ENCODE data around the gene DUSP10. TPM values are rescaled to one million over a fixed set of nuclear protein-coding genes. Genes with fewer than 3 reads are reported as not detected.

DUSP10 gene
- polyA plus RNA-seq, 1 donor from 2014 or later: 2.0 TPM

GRCh38 chr1:221772117-221772516 lies 30.2 kb upstream of the DUSP10 start:
- H2AFZ ChIP-seq (ENCODE audit: low read depth, low read length): no peak overlapping the region

GRCh38 chr1:221768444-221769066 lies 26.7 kb upstream of the DUSP10 start:
- Histone ChIP-seq H3K4me2 (ENCODE audit: low read length) (no peak overlapping the region), H3K9me2 (ENCODE audit: insufficient read depth, low read length) (no peaks in the 10 kb centered on the region)
- TF ChIP-seq MXI1 (conservative IDR thresholded peaks at IDR 0.05; ENCODE audit: poor library complexity, severe bottlenecking) (no peak), EZH2 (IDR thresholded peaks at IDR 0.05; ENCODE audit: borderline replicate concordance, insufficient read depth, low read length, poor library complexity, severe bottlenecking) (no peak), CTCF (IDR thresholded peaks at IDR 0.05; ENCODE audit: poor library complexity, severe bottlenecking) (no peak), EP300 (conservative IDR thresholded peaks at IDR 0.05; ENCODE audit: poor library complexity, severe bottlenecking) (no peak), REST (IDR thresholded peaks at IDR 0.05; ENCODE audit: borderline replicate concordance) (no peak)

More at GRCh38 chr1:221772117-221772516, 30.2 kb upstream of the DUSP10 start:
- H3K27ac ChIP-seq (ENCODE audit: low read length): no peak overlapping the region
- H3K79me2 ChIP-seq (replicated peaks; ENCODE audit: insufficient read depth, low read length): no peaks in the 10 kb centered on the region
- H3K27me3 ChIP-seq (ENCODE audit: insufficient read depth, low read depth, low read length): no peaks in the 10 kb centered on the region
- no peaks in the 10 kb centered on the region for H3K9me2 ChIP-seq (ENCODE audit: insufficient read depth, low read length)
- H3K36me3 ChIP-seq (ENCODE audit: insufficient read depth, low read length): no peaks in the 10 kb centered on the region
- no peak overlapping the region for H3K4me3 ChIP-seq (ENCODE audit: low read length)
- no peak overlapping the region for H3K9ac ChIP-seq (ENCODE audit: low read length)
- TF ChIP-seq RAD21 (conservative IDR thresholded peaks at IDR 0.05) (no peak), TAF1 (IDR thresholded peaks at IDR 0.05; ENCODE audit: low read depth) (no peak), EZH2 (IDR thresholded peaks at IDR 0.05; ENCODE audit: borderline replicate concordance, insufficient read depth, low read length, poor library complexity, severe bottlenecking) (no peak), REST (IDR thresholded peaks at IDR 0.05; ENCODE audit: borderline replicate concordance) (no peak), MXI1 (conservative IDR thresholded peaks at IDR 0.05; ENCODE audit: poor library complexity, severe bottlenecking) (no peak), EP300 (conservative IDR thresholded peaks at IDR 0.05; ENCODE audit: poor library complexity, severe bottlenecking) (no peak), POLR2AphosphoS5 (IDR thresholded peaks at IDR 0.05) (no peak), CTCF (IDR thresholded peaks at IDR 0.05; ENCODE audit: poor library complexity, severe bottlenecking) (no peak), SMC3 (conservative IDR thresholded peaks at IDR 0.05; ENCODE audit: poor library complexity) (no peak)
- H4K20me1 ChIP-seq (ENCODE audit: insufficient read depth): no peaks in the 10 kb centered on the region
- no peaks in the 10 kb centered on the region for H3K9me3 ChIP-seq (ENCODE audit: low read length)
- no peaks in the 10 kb centered on the region for H3F3A ChIP-seq (ENCODE audit: insufficient read depth, low read length, poor library complexity, severe bottlenecking)
- no peak overlapping the region for H3K4me2 ChIP-seq (ENCODE audit: low read length)

More at GRCh38 chr1:221768444-221769066, 26.7 kb upstream of the DUSP10 start:
- Histone ChIP-seq H4K20me1 (ENCODE audit: insufficient read depth) (no peaks in the 10 kb centered on the region), H3K4me3 (ENCODE audit: low read length) (no peak overlapping the region), H2AFZ (ENCODE audit: low read depth, low read length) (no peak overlapping the region), H3K9me3 (ENCODE audit: low read length) (no peaks in the 10 kb centered on the region), H3K36me3 (ENCODE audit: insufficient read depth, low read length) (no peaks in the 10 kb centered on the region), H3K79me2 (replicated peaks; ENCODE audit: insufficient read depth, low read length) (no peaks in the 10 kb centered on the region), H3F3A (ENCODE audit: insufficient read depth, low read length, poor library complexity, severe bottlenecking) (no peaks in the 10 kb centered on the region), H3K27ac (ENCODE audit: low read length) (no peak overlapping the region), H3K9ac (ENCODE audit: low read length) (no peak overlapping the region), H3K27me3 (ENCODE audit: insufficient read depth, low read depth, low read length) (no peaks in the 10 kb centered on the region)
